Measurements from ENCODE around the gene SEMA4D.

GRCh38 chr9:89428901-89429890, 68.7 kb downstream of the SEMA4D start:
- TF ChIP-seq POLR2A (IDR thresholded peaks at IDR 0.05; ENCODE audit: low read length), result no peak
- no peak for TF ChIP-seq GATA1 (IDR thresholded peaks at IDR 0.05; ENCODE audit: low read depth, low read length)

All from erythroblast (primary cell).